ENCODE data around the gene SAG. TPM values are rescaled to one million over a fixed set of nuclear protein-coding genes. Genes with fewer than 3 reads are reported as not detected.

The SAG gene
- total and polyA plus RNA-seq, 3 experiments from 2014 or later = not detected

- no peaks in the 10 kb centered on the region for H3K27me3 ChIP-seq (ENCODE audit: insufficient read depth, low read length, poor library complexity, severe bottlenecking)
- Mint-ChIP-seq H3K36me3 (peaks cover 0 to 42% (median 10%) of the 10 kb centered on the region in 3 donors), H3K9me3 (no peaks in the 10 kb centered on the region), H3K4me3 (peak overlapping the region in 4 of 7 donors; percentile 55 to 85 (median 76)), H3K4me1 (peaks cover 55 to 78% (median 71%) of the 10 kb centered on the region in 3 donors), H3K27me3 (peaks cover 0 to 2% of the 10 kb centered on the region in 2 donors), H3K27ac (peak overlapping the region in 3 of 8 donors; percentile 26 to 82 (median 58))
- ChIA-PET POLR2A (interaction anchor here (0.6 kb wide), 1 partner anchor 14 kb away, joined by 3 read pairs; no protein-coding TSS in a partner anchor), CTCF (interaction anchor here (0.8 to 0.9 kb wide), 2 partner anchors 16 to 78 kb away, joined by 3 read pairs; no protein-coding TSS in a partner anchor)
- H3K27ac ChIP-seq (ENCODE audit: low read depth, low read length) = no peak overlapping the region
- H3K4me3 ChIP-seq (ENCODE audit: low read length) = no peak overlapping the region
- DNase-seq = peak in 2 of 5 donors; percentile 31 to 59
- no peaks in the 10 kb centered on the region for H3K9me3 ChIP-seq (ENCODE audit: low read length)
- peaks cover 48% of the 10 kb centered on the region for H3K4me1 ChIP-seq (ENCODE audit: insufficient read depth, low read length)
- H3K36me3 ChIP-seq (ENCODE audit: insufficient read depth, low read length) = peaks cover 6% of the 10 kb centered on the region
Measured at GRCh38 chr2:233387667-233388528, 80.3 kb downstream of the SAG start.

- H3K4me3 ChIP-seq (ENCODE audit: low read length) = no peak overlapping the region
- POLR2A ChIA-PET = interaction anchor here (0.7 kb wide), 1 partner anchor 20 kb away, joined by 3 read pairs; no protein-coding TSS in a partner anchor
- no peaks in the 10 kb centered on the region for H3K27me3 Mint-ChIP-seq
- CTCF ChIA-PET = interaction anchor here (1.0 kb wide), 1 partner anchor 15 kb away, joined by 3 read pairs; no protein-coding TSS in a partner anchor
- no peaks in the 10 kb centered on the region for H3K9me3 ChIP-seq (ENCODE audit: low read length)
- H3K9me3 Mint-ChIP-seq = no peaks in the 10 kb centered on the region
- H3K36me3 ChIP-seq (ENCODE audit: insufficient read depth, low read length) = peaks cover 6% of the 10 kb centered on the region
- H3K4me1 ChIP-seq (ENCODE audit: insufficient read depth, low read length) = peaks cover 34% of the 10 kb centered on the region
- H3K4me1 Mint-ChIP-seq = peaks cover 38 to 63% (median 59%) of the 10 kb centered on the region in 3 donors
- H3K27ac ChIP-seq (ENCODE audit: low read depth, low read length) = no peak overlapping the region
- no peak for DNase-seq
- no peaks in the 10 kb centered on the region for H3K27me3 ChIP-seq (ENCODE audit: insufficient read depth, low read length, poor library complexity, severe bottlenecking)
- H3K27ac Mint-ChIP-seq = peak overlapping the region in 5 of 8 donors; percentile 1 to 85 (median 47)
- no peak overlapping the region for H3K4me3 Mint-ChIP-seq
- H3K36me3 Mint-ChIP-seq = peaks cover 0 to 50% (median 5%) of the 10 kb centered on the region in 3 donors
Measured at GRCh38 chr2:233389601-233390125, 82.0 kb downstream of the SAG start.

- H3K27me3 Mint-ChIP-seq = no peaks in the 10 kb centered on the region
- H3K4me1 Mint-ChIP-seq = peaks cover 48 to 57% (median 49%) of the 10 kb centered on the region in 3 donors
- H3K27ac Mint-ChIP-seq = peak overlapping the region in 5 of 8 donors; percentile 23 to 86 (median 75)
- CTCF ChIA-PET = interaction anchor here (0.7 to 1.3 kb wide), 5 partner anchors 9 to 48 kb away, joined by 3 to 6 read pairs (median 3); no protein-coding TSS in a partner anchor
- Histone ChIP-seq H3K9me3 (ENCODE audit: low read length) (no peaks in the 10 kb centered on the region), H3K36me3 (ENCODE audit: insufficient read depth, low read length) (no peaks in the 10 kb centered on the region), H3K27ac (ENCODE audit: low read depth, low read length) (no peak overlapping the region), H3K4me3 (ENCODE audit: low read length) (no peak overlapping the region), H3K4me1 (ENCODE audit: insufficient read depth, low read length) (peaks cover 25% of the 10 kb centered on the region), H3K27me3 (ENCODE audit: insufficient read depth, low read length, poor library complexity, severe bottlenecking) (no peaks in the 10 kb centered on the region)
- no peak for DNase-seq
- POLR2A ChIA-PET = no interaction called here
- peaks cover 6 to 56% (median 11%) of the 10 kb centered on the region in 3 donors for H3K36me3 Mint-ChIP-seq
- no peaks in the 10 kb centered on the region for H3K9me3 Mint-ChIP-seq
- peak overlapping the region in 1 of 7 donors; percentile 51 for H3K4me3 Mint-ChIP-seq
Measured at GRCh38 chr2:233395687-233396086, 88.1 kb downstream of the SAG start.

Other genes with a start within 250 kb of the SAG start
- 10 to 100 TPM; 49.3 to 51.0 TPM for gene INPP5D, start 247.5 kb upstream of the SAG start, total RNA-seq
- gene INPP5D, start 247.5 kb upstream of the SAG start, polyA plus RNA-seq = 146 TPM
- gene ATG16L1, start 56.1 kb upstream of the SAG start, total RNA-seq = 10 to 100 TPM; 32.0 to 34.2 TPM
- 19.5 TPM for gene ATG16L1, start 56.1 kb upstream of the SAG start, polyA plus RNA-seq
- gene DGKD, start 46.7 kb downstream of the SAG start, total RNA-seq = 10 to 100 TPM; 54.2 to 61.9 TPM
- 32.6 TPM for gene DGKD, start 46.7 kb downstream of the SAG start, polyA plus RNA-seq